ENCODE measurements around the gene PCDHA7.

- TF ChIP-seq CTCF (conservative IDR thresholded peaks at IDR 0.05) (no peak), ZFX (IDR thresholded peaks at IDR 0.05) (no peak)
Observed at GRCh38 chr5:140791089-140791488, 43.0 kb upstream of the PCDHA7 start.
